Measurements from ENCODE around the gene GTPBP8.
A peak's percentile ranks its signal among the peaks of the same experiment; 100 is the strongest.

GTPBP8 gene

DNA sequence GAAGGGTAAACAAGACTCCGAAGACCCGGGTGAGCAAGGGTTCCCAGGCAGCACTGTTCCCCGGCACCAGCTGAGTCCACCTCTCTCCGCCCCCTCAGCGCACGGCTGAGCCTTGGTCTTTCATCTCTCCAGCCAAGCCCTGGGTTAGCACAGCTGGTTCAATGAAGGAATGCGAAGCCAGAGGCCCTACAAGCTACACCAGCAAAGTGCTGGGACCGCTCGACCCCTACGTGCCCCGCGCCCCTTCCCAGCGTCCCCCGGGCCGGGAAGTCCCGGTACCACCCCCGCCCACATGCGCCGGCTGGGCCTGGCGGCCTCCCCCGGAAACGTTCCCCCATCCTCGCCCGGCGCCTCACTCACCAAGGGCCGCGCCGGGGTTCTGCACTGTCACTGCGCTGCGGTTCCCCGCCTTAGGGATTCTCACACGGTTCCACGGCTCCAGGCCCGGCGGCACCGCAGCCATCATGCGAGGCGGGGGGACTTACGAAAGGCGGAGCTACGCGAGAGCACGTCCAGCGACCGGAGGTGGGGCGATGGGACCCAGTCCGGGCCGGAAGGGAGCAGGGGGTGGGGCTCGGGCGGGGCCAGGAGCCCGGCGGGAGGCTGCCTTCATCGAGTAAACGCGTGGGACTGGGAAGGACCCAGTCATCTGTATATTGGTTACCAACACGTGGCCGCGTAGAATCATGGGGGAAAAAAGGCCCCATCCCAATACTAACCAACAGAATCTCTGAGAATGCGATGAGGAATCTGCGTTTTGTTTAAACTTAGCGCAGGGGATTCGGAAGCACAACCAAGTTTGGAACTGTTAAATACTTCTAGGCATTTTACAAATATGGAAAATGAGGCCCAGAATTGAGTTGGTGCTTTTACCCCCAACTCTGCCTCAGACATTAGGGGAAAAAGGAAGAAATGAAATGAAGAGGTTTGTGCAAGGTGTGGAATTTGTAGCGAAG, 28.7 kb downstream of the GTPBP8 start (continued):
- TF ChIP-seq, protein P1, sequence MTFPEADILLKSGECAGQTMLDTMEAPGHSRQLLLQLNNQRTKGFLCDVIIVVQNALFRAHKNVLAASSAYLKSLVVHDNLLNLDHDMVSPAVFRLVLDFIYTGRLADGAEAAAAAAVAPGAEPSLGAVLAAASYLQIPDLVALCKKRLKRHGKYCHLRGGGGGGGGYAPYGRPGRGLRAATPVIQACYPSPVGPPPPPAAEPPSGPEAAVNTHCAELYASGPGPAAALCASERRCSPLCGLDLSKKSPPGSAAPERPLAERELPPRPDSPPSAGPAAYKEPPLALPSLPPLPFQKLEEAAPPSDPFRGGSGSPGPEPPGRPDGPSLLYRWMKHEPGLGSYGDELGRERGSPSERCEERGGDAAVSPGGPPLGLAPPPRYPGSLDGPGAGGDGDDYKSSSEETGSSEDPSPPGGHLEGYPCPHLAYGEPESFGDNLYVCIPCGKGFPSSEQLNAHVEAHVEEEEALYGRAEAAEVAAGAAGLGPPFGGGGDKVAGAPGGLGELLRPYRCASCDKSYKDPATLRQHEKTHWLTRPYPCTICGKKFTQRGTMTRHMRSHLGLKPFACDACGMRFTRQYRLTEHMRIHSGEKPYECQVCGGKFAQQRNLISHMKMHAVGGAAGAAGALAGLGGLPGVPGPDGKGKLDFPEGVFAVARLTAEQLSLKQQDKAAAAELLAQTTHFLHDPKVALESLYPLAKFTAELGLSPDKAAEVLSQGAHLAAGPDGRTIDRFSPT (tag by site-specific recombination; IDR thresholded peaks at IDR 0.05) = no peak
- TF ChIP-seq ZNF335 (tag by site-specific recombination; conservative IDR thresholded peaks at IDR 0.05) = peak; percentile 91
- TF ChIP-seq, protein P2, sequence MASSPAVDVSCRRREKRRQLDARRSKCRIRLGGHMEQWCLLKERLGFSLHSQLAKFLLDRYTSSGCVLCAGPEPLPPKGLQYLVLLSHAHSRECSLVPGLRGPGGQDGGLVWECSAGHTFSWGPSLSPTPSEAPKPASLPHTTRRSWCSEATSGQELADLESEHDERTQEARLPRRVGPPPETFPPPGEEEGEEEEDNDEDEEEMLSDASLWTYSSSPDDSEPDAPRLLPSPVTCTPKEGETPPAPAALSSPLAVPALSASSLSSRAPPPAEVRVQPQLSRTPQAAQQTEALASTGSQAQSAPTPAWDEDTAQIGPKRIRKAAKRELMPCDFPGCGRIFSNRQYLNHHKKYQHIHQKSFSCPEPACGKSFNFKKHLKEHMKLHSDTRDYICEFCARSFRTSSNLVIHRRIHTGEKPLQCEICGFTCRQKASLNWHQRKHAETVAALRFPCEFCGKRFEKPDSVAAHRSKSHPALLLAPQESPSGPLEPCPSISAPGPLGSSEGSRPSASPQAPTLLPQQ (tag by site-specific recombination; IDR thresholded peaks at IDR 0.05) = peak; percentile 86
- TF ChIP-seq FEZF1 (tag by site-specific recombination; IDR thresholded peaks at IDR 0.05) = no peak
- TF ChIP-seq ZNF169 (tag by site-specific recombination; IDR thresholded peaks at IDR 0.05) = no peak
- TF ChIP-seq, protein P3, sequence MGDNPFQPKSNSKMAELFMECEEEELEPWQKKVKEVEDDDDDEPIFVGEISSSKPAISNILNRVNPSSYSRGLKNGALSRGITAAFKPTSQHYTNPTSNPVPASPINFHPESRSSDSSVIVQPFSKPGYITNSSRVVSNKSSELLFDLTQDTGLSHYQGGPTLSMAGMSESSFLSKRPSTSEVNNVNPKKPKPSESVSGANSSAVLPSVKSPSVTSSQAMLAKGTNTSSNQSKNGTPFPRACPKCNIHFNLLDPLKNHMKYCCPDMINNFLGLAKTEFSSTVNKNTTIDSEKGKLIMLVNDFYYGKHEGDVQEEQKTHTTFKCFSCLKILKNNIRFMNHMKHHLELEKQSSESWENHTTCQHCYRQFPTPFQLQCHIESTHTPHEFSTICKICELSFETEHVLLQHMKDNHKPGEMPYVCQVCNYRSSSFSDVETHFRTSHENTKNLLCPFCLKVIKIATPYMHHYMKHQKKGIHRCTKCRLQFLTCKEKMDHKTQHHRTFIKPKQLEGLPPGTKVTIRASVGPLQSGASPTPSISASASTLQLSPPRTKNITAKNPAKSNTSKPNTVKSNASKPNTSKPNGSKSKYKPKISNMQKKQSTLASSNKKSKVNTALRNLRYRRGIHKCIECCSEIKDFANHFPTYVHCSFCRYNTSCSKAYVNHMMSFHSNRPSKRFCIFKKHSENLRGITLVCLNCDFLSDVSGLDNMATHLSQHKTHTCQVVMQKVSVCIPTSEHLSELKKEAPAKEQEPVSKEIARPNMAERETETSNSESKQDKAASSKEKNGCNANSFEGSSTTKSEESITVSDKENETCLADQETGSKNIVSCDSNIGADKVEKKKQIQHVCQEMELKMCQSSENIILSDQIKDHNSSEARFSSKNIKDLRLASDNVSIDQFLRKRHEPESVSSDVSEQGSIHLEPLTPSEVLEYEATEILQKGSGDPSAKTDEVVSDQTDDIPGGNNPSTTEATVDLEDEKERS (tag by site-specific recombination; IDR thresholded peaks at IDR 0.05) = no peak
- TF ChIP-seq, protein P4, sequence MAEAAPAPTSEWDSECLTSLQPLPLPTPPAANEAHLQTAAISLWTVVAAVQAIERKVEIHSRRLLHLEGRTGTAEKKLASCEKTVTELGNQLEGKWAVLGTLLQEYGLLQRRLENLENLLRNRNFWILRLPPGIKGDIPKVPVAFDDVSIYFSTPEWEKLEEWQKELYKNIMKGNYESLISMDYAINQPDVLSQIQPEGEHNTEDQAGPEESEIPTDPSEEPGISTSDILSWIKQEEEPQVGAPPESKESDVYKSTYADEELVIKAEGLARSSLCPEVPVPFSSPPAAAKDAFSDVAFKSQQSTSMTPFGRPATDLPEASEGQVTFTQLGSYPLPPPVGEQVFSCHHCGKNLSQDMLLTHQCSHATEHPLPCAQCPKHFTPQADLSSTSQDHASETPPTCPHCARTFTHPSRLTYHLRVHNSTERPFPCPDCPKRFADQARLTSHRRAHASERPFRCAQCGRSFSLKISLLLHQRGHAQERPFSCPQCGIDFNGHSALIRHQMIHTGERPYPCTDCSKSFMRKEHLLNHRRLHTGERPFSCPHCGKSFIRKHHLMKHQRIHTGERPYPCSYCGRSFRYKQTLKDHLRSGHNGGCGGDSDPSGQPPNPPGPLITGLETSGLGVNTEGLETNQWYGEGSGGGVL (tag by site-specific recombination; IDR thresholded peaks at IDR 0.05) = no peak; the same call in 1 of the 2 replicates
- TF ChIP-seq ZNF785 (tag by site-specific recombination; IDR thresholded peaks at IDR 0.05) = no peak
- TF ChIP-seq KLF9 (tag by site-specific recombination; IDR thresholded peaks at IDR 0.05; ENCODE audit: low read depth) = peak; percentile 66; the same call in 1 of the 2 replicates
- TF ChIP-seq, protein P5, sequence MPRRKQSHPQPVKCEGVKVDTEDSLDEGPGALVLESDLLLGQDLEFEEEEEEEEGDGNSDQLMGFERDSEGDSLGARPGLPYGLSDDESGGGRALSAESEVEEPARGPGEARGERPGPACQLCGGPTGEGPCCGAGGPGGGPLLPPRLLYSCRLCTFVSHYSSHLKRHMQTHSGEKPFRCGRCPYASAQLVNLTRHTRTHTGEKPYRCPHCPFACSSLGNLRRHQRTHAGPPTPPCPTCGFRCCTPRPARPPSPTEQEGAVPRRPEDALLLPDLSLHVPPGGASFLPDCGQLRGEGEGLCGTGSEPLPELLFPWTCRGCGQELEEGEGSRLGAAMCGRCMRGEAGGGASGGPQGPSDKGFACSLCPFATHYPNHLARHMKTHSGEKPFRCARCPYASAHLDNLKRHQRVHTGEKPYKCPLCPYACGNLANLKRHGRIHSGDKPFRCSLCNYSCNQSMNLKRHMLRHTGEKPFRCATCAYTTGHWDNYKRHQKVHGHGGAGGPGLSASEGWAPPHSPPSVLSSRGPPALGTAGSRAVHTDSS (tag by site-specific recombination; IDR thresholded peaks at IDR 0.05) = 0 out of 2 replicates have a peak, but pooled peaks have one; percentile 18
- TF ChIP-seq ZNF658 (tag by site-specific recombination; IDR thresholded peaks at IDR 0.05) = no peak
- TF ChIP-seq HOXC10 (CRISPR knock-in tag; IDR thresholded peaks at IDR 0.05) = no peak
- TF ChIP-seq IKZF3 (tag by site-specific recombination; IDR thresholded peaks at IDR 0.05) = no peak
- TF ChIP-seq ZFP41 (tag by site-specific recombination; IDR thresholded peaks at IDR 0.05; ENCODE audit: borderline replicate concordance) = no peak
- TF ChIP-seq ZNF664 (tag by site-specific recombination; IDR thresholded peaks at IDR 0.05) = no peak
- TF ChIP-seq, protein P6, sequence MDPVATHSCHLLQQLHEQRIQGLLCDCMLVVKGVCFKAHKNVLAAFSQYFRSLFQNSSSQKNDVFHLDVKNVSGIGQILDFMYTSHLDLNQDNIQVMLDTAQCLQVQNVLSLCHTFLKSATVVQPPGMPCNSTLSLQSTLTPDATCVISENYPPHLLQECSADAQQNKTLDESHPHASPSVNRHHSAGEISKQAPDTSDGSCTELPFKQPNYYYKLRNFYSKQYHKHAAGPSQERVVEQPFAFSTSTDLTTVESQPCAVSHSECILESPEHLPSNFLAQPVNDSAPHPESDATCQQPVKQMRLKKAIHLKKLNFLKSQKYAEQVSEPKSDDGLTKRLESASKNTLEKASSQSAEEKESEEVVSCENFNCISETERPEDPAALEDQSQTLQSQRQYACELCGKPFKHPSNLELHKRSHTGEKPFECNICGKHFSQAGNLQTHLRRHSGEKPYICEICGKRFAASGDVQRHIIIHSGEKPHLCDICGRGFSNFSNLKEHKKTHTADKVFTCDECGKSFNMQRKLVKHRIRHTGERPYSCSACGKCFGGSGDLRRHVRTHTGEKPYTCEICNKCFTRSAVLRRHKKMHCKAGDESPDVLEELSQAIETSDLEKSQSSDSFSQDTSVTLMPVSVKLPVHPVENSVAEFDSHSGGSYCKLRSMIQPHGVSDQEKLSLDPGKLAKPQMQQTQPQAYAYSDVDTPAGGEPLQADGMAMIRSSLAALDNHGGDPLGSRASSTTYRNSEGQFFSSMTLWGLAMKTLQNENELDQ (tag by site-specific recombination; IDR thresholded peaks at IDR 0.05; ENCODE audit: low read depth) = no peak
- TF ChIP-seq ZNF404 (tag by site-specific recombination; IDR thresholded peaks at IDR 0.05) = no peak
- TF ChIP-seq, protein P7, sequence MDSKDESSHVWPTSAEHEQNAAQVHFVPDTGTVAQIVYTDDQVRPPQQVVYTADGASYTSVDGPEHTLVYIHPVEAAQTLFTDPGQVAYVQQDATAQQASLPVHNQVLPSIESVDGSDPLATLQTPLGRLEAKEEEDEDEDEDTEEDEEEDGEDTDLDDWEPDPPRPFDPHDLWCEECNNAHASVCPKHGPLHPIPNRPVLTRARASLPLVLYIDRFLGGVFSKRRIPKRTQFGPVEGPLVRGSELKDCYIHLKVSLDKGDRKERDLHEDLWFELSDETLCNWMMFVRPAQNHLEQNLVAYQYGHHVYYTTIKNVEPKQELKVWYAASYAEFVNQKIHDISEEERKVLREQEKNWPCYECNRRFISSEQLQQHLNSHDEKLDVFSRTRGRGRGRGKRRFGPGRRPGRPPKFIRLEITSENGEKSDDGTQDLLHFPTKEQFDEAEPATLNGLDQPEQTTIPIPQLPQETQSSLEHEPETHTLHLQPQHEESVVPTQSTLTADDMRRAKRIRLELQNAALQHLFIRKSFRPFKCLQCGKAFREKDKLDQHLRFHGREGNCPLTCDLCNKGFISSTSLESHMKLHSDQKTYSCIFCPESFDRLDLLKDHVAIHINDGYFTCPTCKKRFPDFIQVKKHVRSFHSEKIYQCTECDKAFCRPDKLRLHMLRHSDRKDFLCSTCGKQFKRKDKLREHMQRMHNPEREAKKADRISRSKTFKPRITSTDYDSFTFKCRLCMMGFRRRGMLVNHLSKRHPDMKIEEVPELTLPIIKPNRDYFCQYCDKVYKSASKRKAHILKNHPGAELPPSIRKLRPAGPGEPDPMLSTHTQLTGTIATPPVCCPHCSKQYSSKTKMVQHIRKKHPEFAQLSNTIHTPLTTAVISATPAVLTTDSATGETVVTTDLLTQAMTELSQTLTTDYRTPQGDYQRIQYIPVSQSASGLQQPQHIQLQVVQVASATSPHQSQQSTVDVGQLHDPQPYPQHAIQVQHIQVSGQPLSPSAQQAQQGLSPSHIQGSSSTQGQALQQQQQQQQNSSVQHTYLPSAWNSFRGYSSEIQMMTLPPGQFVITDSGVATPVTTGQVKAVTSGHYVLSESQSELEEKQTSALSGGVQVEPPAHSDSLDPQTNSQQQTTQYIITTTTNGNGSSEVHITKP (tag by site-specific recombination; IDR thresholded peaks at IDR 0.05) = peak; percentile 94
- TF ChIP-seq GLI4 (tag by site-specific recombination; IDR thresholded peaks at IDR 0.05) = no peak
- no peak for TF ChIP-seq ZNF677 (tag by site-specific recombination; IDR thresholded peaks at IDR 0.05)
- TF ChIP-seq ZNF473 (tag by site-specific recombination; IDR thresholded peaks at IDR 0.05) = no peak

Data from HEK293 (cell line).